ENCODE measurements around the gene TLX2.
A peak's percentile ranks its signal among the peaks of the same experiment; 100 is the strongest.
"Not testable (repeated sequence)": the region's sequence is repeated elsewhere in the genome, so short reads cannot be mapped to it uniquely, and the experiment has no call there.

TLX2 gene

DNA sequence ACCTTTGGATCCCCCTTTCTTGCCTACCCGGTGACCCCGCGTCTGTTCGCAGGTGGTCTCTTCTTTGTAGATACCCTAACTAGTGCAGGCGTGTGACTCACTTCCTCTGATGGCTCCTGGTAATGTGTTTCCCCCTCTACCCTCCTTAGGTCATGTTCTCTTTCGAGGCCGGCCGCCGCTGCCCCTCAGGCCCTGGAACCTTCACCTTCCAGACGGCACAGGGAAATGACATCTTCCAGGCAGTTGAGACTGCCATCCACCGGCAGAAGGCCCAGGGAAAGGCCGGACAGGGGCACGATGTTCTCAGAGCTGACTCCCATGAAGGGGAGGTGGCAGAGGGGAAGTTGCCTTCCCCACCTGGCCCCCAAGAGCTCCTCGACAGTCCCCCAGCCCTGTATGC, 41.9 kb downstream of the TLX2 start:
- no peak for DNase-seq (ENCODE audit: low read depth, low spot score)
- in situ Hi-C loops (cut with HindIII; ENCODE audit: low sequenced_read_pairs), result no loop called here
- peak overlapping the region; percentile 89 for H3K4me3 ChIP-seq (ENCODE audit: low read depth, low read length)
- TF ChIP-seq, protein P1, sequence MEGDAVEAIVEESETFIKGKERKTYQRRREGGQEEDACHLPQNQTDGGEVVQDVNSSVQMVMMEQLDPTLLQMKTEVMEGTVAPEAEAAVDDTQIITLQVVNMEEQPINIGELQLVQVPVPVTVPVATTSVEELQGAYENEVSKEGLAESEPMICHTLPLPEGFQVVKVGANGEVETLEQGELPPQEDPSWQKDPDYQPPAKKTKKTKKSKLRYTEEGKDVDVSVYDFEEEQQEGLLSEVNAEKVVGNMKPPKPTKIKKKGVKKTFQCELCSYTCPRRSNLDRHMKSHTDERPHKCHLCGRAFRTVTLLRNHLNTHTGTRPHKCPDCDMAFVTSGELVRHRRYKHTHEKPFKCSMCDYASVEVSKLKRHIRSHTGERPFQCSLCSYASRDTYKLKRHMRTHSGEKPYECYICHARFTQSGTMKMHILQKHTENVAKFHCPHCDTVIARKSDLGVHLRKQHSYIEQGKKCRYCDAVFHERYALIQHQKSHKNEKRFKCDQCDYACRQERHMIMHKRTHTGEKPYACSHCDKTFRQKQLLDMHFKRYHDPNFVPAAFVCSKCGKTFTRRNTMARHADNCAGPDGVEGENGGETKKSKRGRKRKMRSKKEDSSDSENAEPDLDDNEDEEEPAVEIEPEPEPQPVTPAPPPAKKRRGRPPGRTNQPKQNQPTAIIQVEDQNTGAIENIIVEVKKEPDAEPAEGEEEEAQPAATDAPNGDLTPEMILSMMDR (IDR thresholded peaks at IDR 0.05; ENCODE audit: low read depth, low read length), result no peak

DNA sequence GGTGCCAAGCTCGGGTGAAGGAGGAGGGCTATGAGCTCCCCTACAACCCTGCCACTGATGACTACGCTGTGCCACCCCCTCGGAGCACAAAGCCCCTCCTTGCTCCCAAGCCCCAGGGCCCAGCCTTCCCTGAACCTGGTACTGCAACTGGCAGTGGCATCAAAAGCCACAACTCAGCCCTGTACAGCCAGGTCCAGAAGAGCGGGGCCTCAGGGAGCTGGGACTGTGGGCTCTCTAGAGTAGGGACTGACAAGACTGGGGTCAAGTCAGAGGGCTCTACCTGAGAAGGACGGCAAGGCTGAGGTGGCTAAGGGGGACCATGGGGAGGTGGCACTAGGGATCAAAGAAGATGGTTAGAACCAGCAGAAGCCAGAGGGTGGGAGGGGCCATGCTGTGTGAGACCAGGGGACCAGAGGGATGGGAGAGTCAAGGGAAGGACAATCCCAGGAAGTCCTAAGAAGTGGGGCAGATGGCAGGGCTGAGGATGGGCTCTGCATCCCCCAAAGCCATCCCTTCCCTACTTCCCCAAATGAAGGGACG, 42.7 kb downstream of the TLX2 start:
- H3K4me3 ChIP-seq (ENCODE audit: low read depth, low read length), result no peak overlapping the region
- in situ Hi-C loops (cut with HindIII; ENCODE audit: low sequenced_read_pairs), result no loop called here
- DNase-seq (ENCODE audit: low read depth, low spot score), result no peak
- TF ChIP-seq, protein P1 (IDR thresholded peaks at IDR 0.05; ENCODE audit: low read depth, low read length), result no peak

DNA sequence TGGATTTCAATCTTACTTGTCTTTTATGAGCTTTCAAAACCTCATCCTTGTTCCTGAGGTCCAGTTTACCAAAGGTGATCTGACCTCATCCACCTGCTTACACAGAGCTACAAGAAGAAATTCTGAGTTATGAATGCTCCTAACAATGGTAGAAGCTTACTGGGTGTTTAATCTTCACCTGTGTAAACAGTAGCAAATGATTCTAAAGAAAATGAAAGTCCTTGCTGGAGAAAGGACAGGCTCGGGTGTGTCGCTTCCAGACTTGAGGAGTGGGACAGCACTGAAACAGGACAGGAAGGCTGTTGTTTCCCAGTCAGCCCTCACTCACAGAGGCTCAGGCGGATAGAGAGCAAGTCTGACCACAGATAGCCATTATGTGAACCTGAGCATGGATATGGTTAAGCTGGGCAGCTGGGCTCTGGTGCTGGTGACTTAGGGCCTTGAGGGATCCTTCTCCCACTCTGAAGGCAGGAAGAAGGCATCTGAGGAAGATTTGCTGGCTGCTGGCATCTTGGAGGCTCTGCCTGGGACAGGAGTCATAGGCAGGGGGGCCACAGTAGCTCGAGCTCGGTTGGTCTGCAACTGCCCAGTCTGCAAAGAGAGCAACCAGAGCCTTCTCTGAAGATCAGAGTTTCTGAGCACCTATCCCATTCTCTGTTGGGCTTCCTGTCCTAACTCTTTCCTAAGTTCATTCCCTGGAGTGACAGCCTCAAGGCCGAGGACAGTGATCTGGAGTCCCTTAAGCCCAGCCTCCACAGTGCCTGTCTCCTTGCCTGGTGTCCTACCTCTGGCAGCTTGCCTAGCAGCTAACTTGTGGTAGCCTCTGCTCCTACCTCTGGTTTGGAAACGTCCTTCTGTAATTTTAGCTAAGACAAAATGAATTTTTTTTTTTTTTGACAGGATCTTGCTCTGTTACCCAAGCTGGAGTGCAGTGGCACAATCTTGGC, 44.3 kb downstream of the TLX2 start:
- in situ Hi-C loops (cut with HindIII; ENCODE audit: low sequenced_read_pairs), result no loop called here
- TF ChIP-seq, protein P1 (IDR thresholded peaks at IDR 0.05; ENCODE audit: low read depth, low read length), result no peak
- DNase-seq (ENCODE audit: low read depth, low spot score), result no peak
- no peak overlapping the region for H3K4me3 ChIP-seq (ENCODE audit: low read depth, low read length)

DNA sequence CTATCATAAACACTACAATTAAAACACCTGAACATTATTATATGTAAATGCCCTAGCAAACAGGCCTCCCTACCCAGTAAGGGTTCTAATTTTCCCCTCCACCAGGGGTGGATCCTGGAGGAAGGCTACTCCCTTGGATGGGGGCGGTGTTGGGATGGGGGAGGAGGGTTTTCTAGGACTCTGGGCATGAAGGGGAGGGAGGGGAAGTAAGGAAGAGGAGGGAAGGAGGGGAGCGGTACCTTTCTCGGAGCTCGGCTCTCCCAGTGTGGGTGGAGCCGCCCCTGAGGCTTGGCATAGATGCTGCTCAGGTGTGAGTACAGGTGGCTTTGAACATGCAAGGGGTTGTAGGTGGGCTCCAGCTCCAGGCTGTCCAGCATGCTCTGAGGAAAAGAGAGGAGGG, 45.7 kb downstream of the TLX2 start:
- in situ Hi-C loops (cut with HindIII; ENCODE audit: low sequenced_read_pairs), result no loop called here
- TF ChIP-seq, protein P1 (IDR thresholded peaks at IDR 0.05; ENCODE audit: low read depth, low read length), result no peak
- H3K4me3 ChIP-seq (ENCODE audit: low read depth, low read length), result no peak overlapping the region
- DNase-seq (ENCODE audit: low read depth, low spot score), result no peak

DNA sequence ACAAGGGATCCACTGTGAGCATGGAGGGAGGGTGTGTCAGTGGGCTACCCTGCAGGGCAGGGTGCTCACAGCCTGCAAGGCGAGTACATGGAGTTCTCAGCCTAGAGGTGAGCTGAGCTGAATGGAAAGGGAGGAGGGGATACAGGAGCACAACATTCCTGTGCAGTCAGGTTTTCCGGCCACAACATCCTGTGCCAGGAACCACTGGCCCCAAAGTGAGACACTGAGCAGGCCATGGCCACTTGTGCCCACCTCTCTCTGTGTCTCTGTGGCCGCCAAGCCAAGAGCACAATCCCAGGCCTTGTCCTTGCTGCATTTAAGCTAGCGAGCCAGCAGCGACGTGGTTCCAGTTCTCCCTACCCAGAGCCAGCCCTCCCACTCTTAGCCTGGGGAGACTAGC, 46.3 kb downstream of the TLX2 start:
- DNase-seq (ENCODE audit: low read depth, low spot score), result no peak
- H3K4me3 ChIP-seq (ENCODE audit: low read depth, low read length), result no peak overlapping the region
- TF ChIP-seq, protein P1 (IDR thresholded peaks at IDR 0.05; ENCODE audit: low read depth, low read length), result no peak
- in situ Hi-C loops (cut with HindIII; ENCODE audit: low sequenced_read_pairs), result no loop called here

DNA sequence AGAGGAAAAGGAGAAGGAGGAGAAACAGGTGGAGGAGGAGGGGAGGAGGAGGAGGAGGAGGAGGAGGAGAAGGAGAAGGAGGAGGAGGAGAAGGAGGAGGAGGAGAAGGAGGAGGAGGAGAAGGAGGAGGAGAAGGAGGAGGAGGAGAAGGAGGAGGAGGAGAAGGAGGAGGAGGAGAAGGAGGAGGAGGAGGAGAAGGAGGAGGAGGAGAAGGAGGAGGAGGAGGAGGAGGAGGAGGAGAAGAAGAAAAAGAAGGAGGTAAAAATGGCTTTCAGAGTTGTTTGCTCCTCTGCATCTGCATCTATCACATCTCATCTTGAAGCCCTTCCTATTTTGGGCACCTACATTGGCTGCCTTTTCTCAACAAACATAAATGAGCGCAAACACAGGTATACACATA, 46.8 kb downstream of the TLX2 start:
- in situ Hi-C loops (cut with HindIII; ENCODE audit: low sequenced_read_pairs); DNase-seq (ENCODE audit: low read depth, low spot score); H3K4me3 ChIP-seq (ENCODE audit: low read depth, low read length): not testable (repeated sequence)

DNA sequence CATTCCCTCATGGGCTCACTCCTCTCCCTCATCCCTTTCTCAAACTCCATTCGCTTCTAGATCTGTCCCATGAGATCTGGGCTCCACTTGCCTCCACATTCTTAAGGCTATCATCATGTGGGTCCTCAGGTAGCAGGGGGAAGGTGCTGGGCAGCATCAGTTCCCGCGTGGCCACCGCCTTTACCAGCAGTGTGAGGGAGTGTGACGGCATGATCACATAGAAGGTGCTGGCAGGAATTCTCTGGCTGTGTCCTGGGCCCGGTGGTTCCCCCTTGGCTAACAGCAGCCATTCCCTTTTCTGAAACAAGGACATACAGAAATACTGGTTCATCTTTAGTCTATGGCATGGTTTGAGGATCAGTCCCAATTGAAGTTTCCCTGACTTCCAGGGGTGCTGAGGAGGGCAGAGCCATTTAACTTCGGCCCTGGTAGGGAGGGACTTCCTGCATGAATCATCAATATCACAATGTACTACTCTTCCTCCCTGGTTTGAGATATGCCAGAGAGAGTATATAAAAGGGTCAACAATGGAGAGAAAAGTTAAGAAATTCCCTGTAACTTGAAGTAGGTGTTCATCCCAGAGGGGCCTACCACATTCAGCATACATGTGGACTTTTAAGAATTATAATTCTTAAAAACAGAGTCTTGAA, 48.0 kb downstream of the TLX2 start:
- no peak overlapping the region for H3K4me3 ChIP-seq (ENCODE audit: low read depth, low read length)
- no peak for DNase-seq (ENCODE audit: low read depth, low spot score)
- TF ChIP-seq, protein P1 (IDR thresholded peaks at IDR 0.05; ENCODE audit: low read depth, low read length), result no peak
- in situ Hi-C loops (cut with HindIII; ENCODE audit: low sequenced_read_pairs), result no loop called here
